GM18508 (cell line): ENCODE results near the gene SACM1L.
"Not testable (repeated sequence)": the region's sequence is repeated elsewhere in the genome, so short reads cannot be mapped to it uniquely, and the experiment has no call there.

Experiments used
- ATAC-seq: cut with Tn5 transposase; IDR thresholded peaks from one replicate; pipeline ENCODE4 v1.9.1; 2021; ENCODE audit warnings: moderate number of reproducible peaks; ENCODE audit not compliant: insufficient read depth, unreplicated experiment

SACM1L gene

GRCh38 chr3:45730409-45731154 lies 41.4 kb downstream of the SACM1L start:
- ATAC-seq: no peak

DNA sequence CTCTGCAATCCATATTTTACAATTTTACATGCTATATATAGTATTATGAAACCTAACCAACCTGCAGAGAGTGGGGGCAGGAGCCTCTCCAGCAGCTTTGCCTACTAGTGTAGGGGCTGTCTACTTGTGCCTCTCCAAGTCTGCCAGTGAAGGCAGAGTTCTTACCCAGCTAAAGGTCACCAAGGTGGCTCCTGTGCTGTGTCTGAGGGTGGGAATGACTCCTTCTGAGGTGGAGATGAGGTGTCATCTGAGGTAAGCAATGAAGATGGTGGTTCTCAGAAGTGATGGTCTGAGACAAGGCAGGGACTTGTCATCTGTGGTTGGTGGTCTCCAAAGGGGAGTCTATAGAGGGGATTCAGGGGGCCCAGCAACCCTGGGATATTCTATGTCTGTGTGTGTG lies 47.5 kb downstream of the SACM1L start:
- no peak for ATAC-seq

- ATAC-seq: no peak
Observed at GRCh38 chr3:45737234-45737633, 48.0 kb downstream of the SACM1L start.

DNA sequence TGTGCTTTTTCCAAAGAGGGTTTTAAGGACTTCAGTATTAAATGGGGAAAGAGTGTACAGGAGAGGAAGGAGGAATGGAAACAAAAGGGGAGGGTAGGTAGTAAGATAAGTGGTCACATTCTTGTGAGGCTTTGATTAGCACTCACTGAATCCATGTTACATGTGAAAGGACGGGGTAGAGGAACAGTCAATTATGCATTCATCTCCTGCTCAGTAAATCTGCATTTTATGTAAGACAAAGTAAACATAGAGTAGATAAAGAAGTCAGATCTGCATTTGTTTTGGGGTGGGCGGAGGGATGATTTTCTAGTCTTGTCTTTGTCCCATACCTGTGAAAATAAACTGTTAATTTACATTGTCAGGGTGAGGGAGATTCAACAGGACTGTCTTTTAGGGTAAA lies 50.8 kb downstream of the SACM1L start:
- ATAC-seq: no peak

- ATAC-seq: no peak
Observed at GRCh38 chr3:45741247-45741646, 52.1 kb downstream of the SACM1L start.

- no peak for ATAC-seq
Observed at GRCh38 chr3:45741742-45742460, 52.7 kb downstream of the SACM1L start.

GRCh38 chr3:45742461-45743089 lies 53.4 kb downstream of the SACM1L start:
- no peak for ATAC-seq

- no peak for ATAC-seq
Observed at GRCh38 chr3:45746165-45746776, 57.1 kb downstream of the SACM1L start.

- no peak for ATAC-seq
Observed at GRCh38 chr3:45746777-45747622, 57.8 kb downstream of the SACM1L start.

- no peak for ATAC-seq
Observed at GRCh38 chr3:45748068-45748467, 58.9 kb downstream of the SACM1L start.

DNA sequence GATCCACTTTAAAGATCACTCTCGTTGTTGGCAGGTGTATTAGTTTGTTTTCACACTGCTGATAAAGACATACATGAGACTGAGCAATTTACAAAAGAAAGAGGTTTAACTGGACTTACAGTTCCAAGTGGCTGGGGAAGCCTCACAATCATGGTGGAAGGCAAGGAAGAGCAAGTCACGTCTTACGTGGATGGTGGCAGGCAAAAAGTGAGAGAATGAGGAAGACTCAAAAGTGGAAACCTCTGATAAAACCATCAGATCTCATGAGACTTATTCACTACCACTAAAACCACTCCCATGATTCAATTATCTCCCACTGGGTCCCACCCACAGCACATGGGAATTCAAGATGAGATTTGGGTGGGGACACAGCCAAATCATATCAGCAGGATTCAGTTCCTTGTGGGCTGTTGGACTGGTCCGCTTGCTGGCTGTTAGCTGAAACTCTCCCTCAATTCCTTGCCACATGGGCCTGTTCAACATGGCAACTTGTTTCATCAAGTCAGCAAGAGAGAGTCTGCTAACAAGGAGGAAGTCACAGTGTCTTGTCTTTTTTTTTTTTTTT lies 59.9 kb downstream of the SACM1L start:
- not testable (repeated sequence) for ATAC-seq

DNA sequence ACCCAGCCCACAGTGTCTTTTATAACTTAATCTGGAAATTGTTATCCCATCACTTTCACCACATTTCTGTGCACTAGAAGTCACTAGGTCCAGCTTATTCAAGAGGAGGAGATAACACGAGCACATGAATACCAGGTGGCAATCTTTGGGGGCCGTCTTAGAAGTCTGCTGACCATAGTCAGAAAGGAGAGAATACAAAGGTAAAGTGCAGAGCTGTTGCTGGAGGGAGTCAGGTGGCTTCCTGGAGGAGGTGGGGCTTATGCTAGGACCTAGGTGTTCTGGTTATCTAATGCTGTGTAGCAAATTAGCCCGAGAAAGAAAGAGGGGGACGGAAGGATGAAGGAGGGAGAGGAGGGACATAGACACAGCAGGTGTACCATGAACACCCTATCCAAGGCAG lies 60.7 kb downstream of the SACM1L start:
- ATAC-seq: no peak

- no peak for ATAC-seq
Observed at GRCh38 chr3:45751537-45752242, 62.5 kb downstream of the SACM1L start.

DNA sequence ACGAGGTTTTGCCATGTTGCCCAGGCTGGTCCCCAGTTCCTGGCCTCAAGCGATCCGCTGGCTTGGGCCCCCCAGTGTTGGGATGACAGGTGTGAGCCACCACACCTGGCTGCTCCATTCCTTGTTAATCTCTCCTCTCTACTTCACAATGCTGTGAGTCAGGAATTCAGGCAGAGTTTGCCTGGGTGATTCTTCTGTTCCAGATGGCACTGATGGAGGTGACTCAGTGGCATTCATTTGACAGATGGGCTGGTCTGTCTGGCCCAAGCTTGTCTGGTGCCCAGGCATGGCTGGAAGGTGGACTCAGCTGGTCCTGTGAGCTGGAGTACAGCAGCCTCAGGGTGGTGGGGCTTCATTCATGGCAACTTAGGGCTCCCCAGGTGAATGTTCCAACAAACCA lies 63.9 kb downstream of the SACM1L start:
- ATAC-seq: no peak

GRCh38 chr3:45754461-45754860 lies 65.3 kb downstream of the SACM1L start:
- no peak for ATAC-seq

DNA sequence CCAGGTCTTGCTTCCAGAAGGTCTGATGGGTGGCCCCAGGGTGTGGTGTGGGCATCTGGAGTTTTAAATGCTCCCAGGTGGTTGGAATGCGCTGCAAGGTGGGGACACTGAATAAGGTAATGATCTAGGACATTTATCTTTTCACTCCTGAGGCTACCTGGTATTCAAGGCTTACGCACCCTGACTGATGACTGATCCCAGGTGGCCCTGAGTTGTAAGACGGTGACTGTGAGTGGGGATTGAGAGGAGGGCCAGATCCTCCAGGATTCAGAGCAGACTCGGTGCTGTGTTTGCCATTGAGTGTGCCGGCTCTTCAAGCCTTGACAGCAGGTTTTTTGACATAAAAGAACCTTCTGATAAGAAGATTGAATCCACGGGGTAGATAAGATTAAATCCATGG lies 66.9 kb downstream of the SACM1L start:
- ATAC-seq: no peak

DNA sequence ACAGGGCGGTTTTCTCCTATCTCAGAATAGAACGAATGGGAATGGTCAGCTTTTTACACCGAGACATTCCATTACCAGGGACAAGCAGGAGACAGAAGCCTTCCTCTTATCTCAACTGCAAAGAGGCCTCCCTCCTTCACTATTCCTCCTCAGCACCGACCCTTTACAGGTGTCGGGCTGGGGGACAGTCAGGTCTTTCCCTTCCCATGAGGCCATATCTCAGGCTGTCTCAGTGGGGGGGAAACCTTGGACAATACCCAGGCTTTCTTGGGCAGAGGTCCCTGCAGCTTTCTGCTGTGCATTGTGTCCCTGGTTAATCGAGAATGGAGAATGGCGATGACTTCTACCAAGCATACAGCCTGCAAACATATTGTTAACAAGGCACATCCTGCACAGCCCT lies 67.9 kb downstream of the SACM1L start:
- not testable (repeated sequence) for ATAC-seq

DNA sequence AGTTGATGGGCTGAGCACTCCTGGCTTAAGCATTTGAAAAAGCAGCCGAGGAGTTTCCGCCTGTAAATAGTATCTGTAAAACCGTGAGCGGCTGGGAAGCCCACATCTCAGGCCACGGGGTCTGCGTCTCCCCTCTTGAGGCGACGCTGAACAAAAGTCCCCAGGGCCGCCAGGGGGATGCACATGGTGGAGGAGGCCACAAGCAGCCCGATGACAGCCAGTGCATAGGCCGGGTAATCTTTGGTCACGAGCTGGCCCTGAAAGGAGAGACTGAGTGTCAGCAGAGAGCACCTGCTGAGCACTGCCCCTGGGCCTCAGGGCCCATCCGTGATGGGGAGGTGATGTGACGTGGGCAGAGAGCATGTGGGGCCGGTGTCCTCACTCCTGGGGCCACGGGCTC lies 69.7 kb downstream of the SACM1L start:
- ATAC-seq: no peak

GRCh38 chr3:45759851-45760250 lies 70.7 kb downstream of the SACM1L start:
- no peak for ATAC-seq
